Posterior cingulate gyrus (tissue), 11 donors: Measurements from ENCODE around the gene ETV6.

Experiments used
- DNase-seq, 10 donors: peaks; one replicate each; pipeline versions ENCODE4 v3.0.0 to v3.0.0-alpha.2; 2020 to 2021; ENCODE audit warnings: mixed read lengths in 3 of 10
- intact Hi-C: fragments of 100-400 bp; cut with DNase I; formaldehyde crosslinking; loops from one replicate; pipeline ENCODE4 v1.15.1; 2023

Gene ETV6

DNA sequence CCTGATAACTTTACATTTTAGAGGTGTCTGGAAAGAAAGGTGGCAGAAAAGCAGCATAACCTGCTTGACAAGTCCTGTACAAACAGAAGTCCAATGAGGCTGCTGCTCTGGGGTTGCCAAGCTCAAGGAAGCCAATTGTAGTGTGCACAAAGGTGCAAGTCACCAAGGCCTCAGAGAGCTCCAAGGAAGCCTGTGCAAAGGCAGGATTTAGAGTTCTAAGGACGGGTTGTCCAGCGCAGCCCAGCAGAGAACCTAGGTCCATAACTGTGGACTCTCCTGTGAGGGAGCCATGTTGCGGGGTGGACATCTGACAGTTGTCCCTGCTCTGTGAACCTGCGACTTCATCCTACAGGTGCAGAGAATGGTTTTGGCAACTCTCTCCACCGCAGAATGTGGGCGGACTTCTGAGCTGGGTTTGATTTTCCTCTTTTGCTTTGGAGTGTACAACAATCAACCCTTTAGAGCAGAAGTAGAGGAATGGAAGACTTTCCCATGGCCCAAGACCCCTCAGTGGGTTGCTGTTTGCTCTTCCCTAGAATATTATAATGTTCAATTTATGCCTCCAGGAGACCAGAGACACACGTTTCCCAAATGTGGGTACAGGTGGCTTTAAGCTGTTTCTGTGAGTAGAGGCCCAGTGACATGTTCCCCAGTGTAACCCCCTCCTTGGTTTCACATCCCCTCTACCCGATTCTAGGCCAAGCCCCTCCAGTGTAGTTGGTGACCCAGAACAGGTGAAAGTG is 81.0 kb downstream of the ETV6 start:
- intact Hi-C loops: no loop called here
- DNase-seq: no peak

DNA sequence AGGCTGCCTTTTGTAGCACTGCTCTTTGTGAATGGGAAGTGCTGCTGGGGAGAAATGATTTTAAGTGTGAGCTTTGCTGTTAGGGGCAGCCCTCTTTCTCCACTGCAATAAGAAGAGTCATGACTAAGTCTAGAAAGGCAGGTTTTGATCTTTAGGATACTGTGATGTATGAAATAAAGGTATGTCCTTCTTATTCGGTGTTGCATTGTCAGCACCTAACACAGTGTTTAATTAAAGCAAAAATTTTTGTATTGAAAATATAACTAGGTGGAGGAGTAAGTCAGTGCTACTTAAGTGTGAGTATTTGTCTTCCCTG is 81.5 kb downstream of the ETV6 start:
- DNase-seq: no peak
- intact Hi-C loops: no loop called here

DNA sequence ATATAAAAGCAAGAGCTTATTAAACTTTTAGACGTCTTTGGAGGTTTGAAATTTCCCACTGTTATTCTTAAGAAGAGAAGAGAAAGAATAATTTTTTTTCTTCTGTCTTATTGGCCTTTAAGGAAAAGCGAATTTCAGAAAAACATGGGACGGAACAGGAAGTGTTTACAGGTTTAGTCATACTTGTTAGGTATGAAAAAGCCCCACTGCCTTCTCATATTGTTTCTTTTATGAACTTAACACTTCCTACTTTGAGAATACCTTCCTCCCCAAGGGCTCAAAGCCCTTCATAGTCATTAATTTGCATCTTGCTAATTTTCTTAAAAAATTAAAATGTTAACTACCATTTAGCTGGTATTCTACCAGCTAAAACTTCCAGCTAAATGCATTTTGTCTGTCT is 82.0 kb downstream of the ETV6 start:
- no peak for DNase-seq
- intact Hi-C loops: no loop called here

GRCh38 chr12:11732023-11732422 is 82.5 kb downstream of the ETV6 start:
- intact Hi-C loops: no loop called here
- no peak for DNase-seq

- intact Hi-C loops: no loop called here
- no peak for DNase-seq
These were observed 83.2 kb downstream of the ETV6 start for GRCh38 chr12:11732715-11733114.

DNA sequence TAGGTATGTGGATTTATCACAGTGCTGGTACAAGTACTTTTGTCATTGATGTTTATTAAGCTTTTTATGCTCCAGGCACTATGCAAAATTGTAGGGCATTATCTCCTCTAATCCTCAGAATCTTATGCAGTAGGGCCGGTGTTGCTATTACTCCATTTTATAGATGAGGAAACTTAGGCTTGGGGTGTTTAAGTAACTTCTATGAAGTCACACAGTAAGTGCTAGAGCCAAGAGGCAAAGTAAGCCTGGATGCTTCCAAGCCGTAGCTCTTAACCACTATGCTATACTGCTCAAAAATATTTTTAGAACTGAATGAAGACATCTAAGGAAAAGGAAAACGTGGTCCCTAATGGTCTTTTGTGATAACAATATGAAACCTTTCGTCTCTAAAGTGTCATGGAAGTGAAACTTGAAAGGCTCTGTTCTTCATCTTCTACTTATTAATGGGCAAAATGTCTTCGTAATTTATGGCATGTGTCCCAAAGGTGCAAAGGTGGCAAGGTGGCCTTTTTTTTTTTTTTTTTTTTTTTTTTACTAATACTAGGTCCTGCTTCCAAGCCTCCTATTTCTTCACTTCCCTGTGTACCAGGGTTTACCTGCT is 85.2 kb downstream of the ETV6 start:
- no peak for DNase-seq
- intact Hi-C loops: no loop called here

GRCh38 chr12:11738450-11738849 is 89.0 kb downstream of the ETV6 start:
- intact Hi-C loops: no loop called here
- no peak for DNase-seq

DNA sequence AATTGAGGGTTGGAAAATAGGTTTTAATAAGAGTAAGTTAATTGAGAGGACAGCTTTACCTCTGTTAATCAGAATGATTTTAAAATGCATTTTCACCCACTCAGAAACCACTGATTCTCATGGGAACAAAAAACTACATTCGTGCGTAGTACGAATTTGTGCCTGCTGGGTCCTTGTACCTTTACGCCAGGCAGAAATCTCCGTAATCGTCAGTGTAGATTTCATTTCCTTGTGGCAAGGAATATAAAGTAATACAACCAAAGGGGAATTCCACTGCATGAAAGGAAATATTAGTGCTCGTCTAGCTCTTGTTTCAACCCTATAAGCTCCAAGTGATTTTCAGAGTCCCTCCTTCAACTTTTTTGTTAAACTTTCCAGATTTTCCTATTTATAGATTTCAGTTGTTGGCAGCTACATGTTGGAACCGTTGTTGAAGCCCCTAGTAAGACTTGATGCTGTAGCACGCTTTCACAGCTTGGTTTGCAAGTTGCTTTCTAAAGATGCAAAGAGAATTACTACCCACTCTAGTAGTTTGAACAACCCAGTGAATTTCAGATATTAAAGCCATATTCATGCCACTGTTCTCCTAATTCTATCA is 90.6 kb downstream of the ETV6 start:
- intact Hi-C loops: no loop called here

DNA sequence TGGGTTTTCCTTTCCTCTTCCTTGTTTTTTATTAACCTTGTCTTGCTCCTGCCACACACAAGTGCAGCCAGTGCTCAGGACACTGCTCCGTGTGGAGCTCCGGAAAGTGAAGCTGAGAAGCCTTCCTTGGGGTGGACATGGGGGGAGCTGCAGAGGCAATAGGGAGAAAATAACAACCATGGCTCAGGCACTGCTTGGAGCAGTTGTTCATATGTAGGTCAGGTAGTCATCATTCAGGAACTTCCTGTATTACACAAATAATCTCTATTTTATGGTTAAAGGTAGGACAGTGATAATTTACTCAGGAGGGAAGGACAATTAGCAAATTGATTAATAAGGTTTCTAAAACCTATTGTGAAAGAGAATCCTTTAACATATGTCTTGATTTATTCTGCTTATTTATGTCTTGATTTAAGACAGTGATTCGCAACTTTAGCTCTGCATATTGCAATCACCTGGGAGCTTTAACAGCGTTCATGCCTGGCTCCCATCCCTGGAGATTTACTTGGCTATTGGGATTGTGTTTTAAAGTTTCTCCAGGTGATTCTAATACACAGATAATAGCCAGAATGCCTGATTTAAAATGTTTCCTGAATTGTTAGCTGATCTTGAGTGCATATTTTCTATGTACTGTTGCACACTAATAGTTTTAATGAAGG is 92.1 kb downstream of the ETV6 start:
- intact Hi-C loops: no loop called here

More for the DNA sequence above, 90.6 kb downstream of the ETV6 start:
- DNase-seq: no peak

GRCh38 chr12:11743423-11744409 is 94.2 kb downstream of the ETV6 start:
- intact Hi-C loops: no loop called here
- no peak for DNase-seq

More for the DNA sequence above, 92.1 kb downstream of the ETV6 start:
- no peak for DNase-seq

DNA sequence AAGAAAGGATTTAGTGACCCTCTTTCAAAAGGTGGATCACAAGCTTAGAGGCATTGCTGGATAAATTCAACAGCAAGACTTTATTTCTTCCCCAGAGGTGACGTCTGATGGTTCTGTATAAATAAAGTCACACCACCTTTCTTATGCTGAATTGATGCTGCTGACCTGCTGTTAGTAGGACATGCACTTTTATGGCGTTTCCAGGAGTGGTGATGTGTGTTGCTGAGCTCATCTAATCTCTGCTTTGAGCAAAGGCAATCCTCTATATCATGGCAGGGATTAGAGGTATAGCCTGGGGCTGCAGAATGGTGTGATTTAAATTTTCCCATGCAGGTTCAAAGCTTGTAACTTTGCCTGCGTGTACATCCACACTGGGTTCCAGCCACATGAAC is 94.9 kb downstream of the ETV6 start:
- intact Hi-C loops: no loop called here
- DNase-seq: no peak

- intact Hi-C loops: no loop called here
- DNase-seq: no peak
These were observed 95.6 kb downstream of the ETV6 start for GRCh38 chr12:11745113-11745512.

DNA sequence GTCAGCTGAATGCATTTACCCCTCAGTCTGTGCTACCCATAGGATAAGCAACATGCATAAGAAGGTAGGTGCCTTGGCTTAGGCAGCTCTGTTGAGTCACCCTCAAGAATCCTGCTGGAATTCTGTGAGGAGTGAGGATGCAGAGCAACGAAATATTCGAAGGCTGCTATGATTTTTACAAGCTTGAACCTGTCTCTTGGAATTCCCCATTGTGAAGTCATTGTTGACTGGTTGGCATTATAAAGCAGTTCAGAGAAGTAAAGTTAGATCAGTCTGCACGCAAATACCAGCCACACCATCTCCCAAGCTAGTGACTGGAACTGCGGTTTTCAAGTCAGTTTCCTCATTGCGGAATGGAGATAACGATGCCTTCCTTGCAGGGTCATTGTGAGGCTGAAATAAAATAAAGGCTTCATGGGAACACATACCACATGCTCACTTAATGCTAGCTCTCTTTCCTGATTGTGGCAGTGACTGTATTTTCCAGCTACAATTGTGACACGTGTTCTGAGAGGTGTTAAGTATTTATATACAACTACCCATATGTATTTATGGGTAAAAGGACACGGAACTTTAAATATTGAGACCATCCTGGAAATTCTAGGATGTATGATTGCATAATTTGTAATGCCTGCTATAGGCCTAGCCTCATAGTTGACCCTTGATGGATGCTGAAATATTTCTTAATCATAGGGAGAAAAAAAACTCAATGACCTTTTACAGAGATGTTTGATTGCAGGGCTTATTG is 96.7 kb downstream of the ETV6 start:
- intact Hi-C loops: no loop called here

DNA sequence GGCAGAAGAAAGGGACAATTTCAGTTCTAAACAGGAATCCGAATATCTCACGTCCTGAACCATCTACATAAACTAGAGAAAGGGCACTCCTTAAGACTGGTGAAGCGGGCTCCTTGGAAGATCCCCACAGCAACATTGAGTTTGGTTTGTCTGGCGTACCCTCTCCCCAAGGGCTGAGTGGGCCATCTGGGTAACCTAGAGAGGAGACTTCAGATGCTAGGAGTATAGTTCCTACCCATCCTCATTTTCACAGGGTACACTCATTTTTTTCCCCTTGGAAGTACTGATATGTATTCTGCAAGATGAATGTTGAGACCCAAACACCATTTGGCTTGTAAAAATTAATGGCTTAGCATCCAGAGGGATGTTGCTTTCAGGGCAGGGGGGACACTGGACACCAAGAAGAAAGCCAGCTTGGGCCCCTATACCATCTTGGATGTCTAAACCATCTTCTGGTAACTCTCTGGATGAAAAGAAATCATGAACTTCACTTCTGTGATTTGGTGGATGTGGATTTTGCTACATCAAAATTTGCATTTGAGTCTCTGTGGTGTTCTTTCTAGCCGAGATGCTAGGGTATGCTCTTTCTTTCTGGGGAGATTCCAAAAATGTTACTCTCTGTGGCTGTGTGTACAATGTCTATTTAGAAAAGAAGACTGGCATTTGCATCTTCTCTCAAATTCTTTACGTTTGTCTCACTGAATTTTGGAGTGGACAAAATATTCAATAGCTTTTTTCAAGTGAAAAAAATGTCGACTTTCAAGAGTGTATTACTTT is 97.7 kb downstream of the ETV6 start:
- intact Hi-C loops: no loop called here
- DNase-seq: no peak

More for the DNA sequence above, 96.7 kb downstream of the ETV6 start:
- no peak for DNase-seq

GRCh38 chr12:11747969-11748368 is 98.5 kb downstream of the ETV6 start:
- no peak for DNase-seq
- intact Hi-C loops: no loop called here

DNA sequence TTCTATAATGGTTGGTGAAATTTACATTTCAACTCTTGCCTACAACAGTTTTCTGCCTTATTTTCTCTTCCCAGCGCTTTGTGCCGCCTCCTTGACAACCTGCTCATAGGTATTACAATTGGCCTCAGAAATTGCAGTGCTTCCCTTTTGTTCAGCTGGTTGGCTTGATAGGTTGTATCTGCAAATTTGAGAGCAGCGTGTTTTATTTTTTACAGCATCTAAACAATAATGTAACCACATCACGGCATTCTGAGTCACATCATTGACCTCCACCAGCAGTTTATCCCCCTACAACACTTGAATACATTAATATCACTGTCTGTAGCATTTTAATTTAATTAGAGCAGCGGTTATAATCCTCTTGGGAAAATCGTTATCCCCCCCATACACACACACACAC is 99.4 kb downstream of the ETV6 start:
- intact Hi-C loops: no loop called here
- DNase-seq: no peak

DNA sequence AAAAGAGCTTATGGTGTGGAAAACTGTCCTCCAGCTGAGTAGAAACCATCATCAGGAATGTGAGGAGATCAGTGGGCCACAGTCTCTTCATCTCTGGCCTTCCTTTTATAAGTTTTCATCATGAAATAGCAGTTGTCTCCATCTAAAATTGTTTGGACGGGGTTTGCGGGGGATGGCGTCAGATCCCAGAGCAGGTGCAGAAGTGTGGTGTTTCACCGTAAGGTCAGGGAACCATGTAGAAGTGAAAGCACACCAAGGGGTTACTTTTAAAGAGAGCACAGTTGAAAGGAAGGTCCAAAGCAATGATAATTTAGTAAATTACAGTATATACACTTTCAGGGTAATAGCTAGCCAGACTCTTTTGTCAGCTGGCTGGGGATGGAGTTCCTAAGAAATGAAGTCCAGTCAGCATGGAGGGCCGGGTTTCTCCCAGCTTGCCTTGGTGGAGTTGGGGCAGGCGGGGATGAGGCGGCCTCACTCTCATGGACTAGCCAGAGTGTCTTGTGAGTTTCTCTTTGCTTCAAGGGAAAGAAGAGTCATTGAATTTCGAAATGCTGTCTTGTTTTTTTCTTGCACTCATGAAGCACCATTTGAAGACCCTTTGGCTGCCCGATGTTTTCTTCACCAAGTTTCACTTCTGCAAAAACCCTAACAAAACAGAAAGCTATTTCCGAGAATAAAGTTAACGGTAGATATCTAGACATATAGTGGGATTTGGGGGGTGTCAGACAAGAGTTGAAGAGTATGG is 100.6 kb downstream of the ETV6 start:
- no peak for DNase-seq
- intact Hi-C loops: no loop called here

- intact Hi-C loops: no loop called here
These were observed 103.1 kb downstream of the ETV6 start for GRCh38 chr12:11752403-11753149.

More at GRCh38 chr12:11752403-11753149, 103.1 kb downstream of the ETV6 start:
- DNase-seq: no peak
